GM10266 (cell line): ENCODE data around the gene RNF166.
A peak's percentile ranks its signal among the peaks of the same experiment; 100 is the strongest.
"Not testable (repeated sequence)": the region's sequence is repeated elsewhere in the genome, so short reads cannot be mapped to it uniquely, and the experiment has no call there.

Experiments
- DNase-seq: peaks from one replicate; pipeline ENCODE4 v3.0.0; 2012; ENCODE audit errors: extremely low spot score
- CTCF ChIP-seq: IDR thresholded peaks from 2 replicates; pipeline ENCODE4 v1.5.1; 2012; ENCODE audit warnings: mild to moderate bottlenecking, low read depth; ENCODE audit not compliant: control insufficient read depth, insufficient read depth; ENCODE audit errors: missing control alignments

RNF166 gene

GRCh38 chr16:88676502-88677242 lies 29.5 kb downstream of the RNF166 start:
- TF ChIP-seq CTCF: no peak

DNA sequence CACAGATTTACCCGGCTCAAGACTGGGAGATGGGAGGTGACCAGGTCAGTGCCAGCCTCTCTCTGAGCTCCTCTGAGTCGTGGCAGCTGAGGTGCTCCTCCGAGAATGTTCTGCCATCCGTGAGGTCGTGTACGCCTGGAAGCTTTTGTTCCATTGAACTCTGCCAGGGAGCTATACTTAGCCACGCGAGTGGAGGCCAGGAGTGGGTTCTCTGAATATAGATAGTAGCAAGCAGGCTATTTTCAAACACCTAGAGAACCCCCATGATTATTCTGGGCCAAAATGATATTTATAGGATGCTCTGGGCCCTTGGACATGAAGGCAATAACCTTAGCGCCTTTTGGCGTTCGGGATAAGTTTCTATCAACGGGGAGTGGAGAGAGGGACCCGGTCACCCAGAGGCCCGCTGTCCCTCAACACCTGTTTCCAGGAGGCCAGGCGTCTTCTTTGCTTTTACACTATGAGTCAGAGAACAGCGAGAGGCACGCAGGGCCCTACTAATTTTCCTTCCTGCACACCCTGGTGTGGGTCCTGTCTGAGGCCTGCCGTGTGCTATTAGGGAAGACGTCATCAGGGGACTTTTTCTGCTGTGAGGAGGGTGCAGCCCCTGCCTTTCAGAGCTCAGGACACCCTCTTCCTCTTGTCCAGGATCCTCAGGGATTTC lies 32.4 kb downstream of the RNF166 start:
- peak; percentile 78 for DNase-seq
- no peak for TF ChIP-seq CTCF

More at GRCh38 chr16:88676502-88677242, 29.5 kb downstream of the RNF166 start:
- no peak for DNase-seq

DNA sequence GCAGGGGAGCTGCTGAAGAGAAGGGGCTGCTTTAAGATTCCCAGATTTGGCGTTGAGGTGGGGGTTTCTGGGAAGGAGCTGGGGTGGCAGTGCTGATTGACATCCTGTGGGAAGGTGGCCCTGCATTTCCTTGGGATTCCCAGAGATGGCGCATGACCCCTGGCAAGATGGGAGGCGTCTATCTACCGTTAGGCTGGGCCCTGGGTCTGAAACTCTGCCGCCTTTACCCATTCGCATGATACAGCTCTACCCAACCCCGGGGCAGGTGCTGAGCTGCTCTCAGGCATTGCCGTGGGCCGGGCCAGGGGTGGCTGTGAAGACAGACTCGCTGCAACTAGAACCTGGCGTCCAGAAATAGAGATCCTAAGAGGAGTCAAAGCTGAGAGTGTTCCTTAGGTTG lies 33.4 kb downstream of the RNF166 start:
- TF ChIP-seq CTCF: no peak
- no peak for DNase-seq

- DNase-seq: no peak
- TF ChIP-seq CTCF: no peak
These were observed 34.4 kb downstream of the RNF166 start for GRCh38 chr16:88671806-88672205.

GRCh38 chr16:88669980-88670379 lies 36.2 kb downstream of the RNF166 start:
- no peak for TF ChIP-seq CTCF
- DNase-seq: no peak

GRCh38 chr16:88669493-88669892 lies 36.7 kb downstream of the RNF166 start:
- not testable (repeated sequence) for DNase-seq

GRCh38 chr16:88667461-88667860 lies 38.7 kb downstream of the RNF166 start:
- no peak for TF ChIP-seq CTCF
- DNase-seq: no peak

DNA sequence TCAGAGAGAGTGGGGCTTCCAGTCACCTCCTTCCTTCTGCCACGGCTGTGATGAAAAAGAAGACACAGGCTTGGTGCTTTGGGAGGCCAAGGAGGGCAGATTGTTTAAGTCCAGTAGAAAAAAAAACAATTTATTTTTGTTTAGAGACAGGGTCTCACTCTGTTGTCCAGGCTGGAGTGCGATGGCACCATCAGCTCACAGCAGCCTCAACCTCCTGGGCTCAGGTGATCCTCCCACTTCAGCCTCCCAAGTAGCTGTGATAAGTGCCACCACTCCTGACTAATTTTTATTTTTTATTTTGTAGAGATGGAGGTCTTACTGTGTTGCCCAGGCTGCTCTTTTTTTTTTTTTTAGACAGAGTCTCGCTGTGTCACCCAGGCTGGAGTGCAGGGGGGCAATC lies 40.6 kb downstream of the RNF166 start:
- no peak for TF ChIP-seq CTCF
- no peak for DNase-seq
